Parathyroid adenoma (tissue), 2 donors: ENCODE data around the gene DPM2.
A peak's percentile ranks its signal among the peaks of the same experiment; 100 is the strongest.

Experiments
- H2AFZ ChIP-seq: fragments of 300-600 bp; sonication (generic); one replicate; pipeline ENCODE4 v1.7.0; 2017; ENCODE audit warnings: antibody characterized with exemption, mild to moderate bottlenecking
- H3K27ac ChIP-seq: fragments of 300-600 bp; sonication (generic); one replicate; pipeline ENCODE4 v1.7.0; 2017
- H3K27me3 ChIP-seq: fragments of 300-600 bp; sonication (generic); one replicate; pipeline ENCODE4 v1.7.0; 2017; ENCODE audit warnings: low read length; ENCODE audit not compliant: control insufficient read depth, insufficient read depth
- H3K36me3 ChIP-seq: fragments of 300-600 bp; sonication (generic); one replicate; pipeline ENCODE4 v1.7.0; 2017; ENCODE audit warnings: low read length; ENCODE audit not compliant: control insufficient read depth, insufficient read depth
- H3K4me1 ChIP-seq: fragments of 300-600 bp; sonication (generic); one replicate; pipeline ENCODE4 v1.7.0; 2017; ENCODE audit warnings: control low read depth
- H3K4me2 ChIP-seq: fragments of 300-600 bp; sonication (generic); one replicate; pipeline ENCODE4 v1.7.0; 2017; ENCODE audit warnings: low read length
- H3K4me3 ChIP-seq: fragments of 300-600 bp; sonication (generic); one replicate; pipeline ENCODE4 v1.7.0; 2017; ENCODE audit warnings: low read depth, low read length
- H3K79me2 ChIP-seq: fragments of 300-600 bp; sonication (generic); one replicate; pipeline ENCODE4 v1.7.0; 2017; ENCODE audit warnings: control low read depth
- H3K9ac ChIP-seq: fragments of 300-600 bp; sonication (generic); one replicate; pipeline ENCODE4 v1.7.0; 2017; ENCODE audit warnings: mild to moderate bottlenecking
- H3K9me3 ChIP-seq: fragments of 300-600 bp; sonication (generic); one replicate; pipeline ENCODE4 v1.7.0; 2017; ENCODE audit warnings: low read length; ENCODE audit not compliant: control insufficient read depth
- TF ChIP-seq, protein P1 (sequence below): fragments of 300-600 bp; sonication (generic); IDR thresholded peaks from one replicate; pipeline ENCODE4 v1.7.0; 2017; ENCODE audit warnings: antibody characterized with exemption, mild to moderate bottlenecking
- donor health status: primary hyperparathyroidism.

Gene DPM2

GRCh38 chr9:127979333-127980059, 41.8 kb upstream of the DPM2 start:
- TF ChIP-seq, protein P1, sequence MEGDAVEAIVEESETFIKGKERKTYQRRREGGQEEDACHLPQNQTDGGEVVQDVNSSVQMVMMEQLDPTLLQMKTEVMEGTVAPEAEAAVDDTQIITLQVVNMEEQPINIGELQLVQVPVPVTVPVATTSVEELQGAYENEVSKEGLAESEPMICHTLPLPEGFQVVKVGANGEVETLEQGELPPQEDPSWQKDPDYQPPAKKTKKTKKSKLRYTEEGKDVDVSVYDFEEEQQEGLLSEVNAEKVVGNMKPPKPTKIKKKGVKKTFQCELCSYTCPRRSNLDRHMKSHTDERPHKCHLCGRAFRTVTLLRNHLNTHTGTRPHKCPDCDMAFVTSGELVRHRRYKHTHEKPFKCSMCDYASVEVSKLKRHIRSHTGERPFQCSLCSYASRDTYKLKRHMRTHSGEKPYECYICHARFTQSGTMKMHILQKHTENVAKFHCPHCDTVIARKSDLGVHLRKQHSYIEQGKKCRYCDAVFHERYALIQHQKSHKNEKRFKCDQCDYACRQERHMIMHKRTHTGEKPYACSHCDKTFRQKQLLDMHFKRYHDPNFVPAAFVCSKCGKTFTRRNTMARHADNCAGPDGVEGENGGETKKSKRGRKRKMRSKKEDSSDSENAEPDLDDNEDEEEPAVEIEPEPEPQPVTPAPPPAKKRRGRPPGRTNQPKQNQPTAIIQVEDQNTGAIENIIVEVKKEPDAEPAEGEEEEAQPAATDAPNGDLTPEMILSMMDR, result no peak
- Histone ChIP-seq H3K9me3 (no peaks in the 10 kb centered on the region), H3K36me3 (no peaks in the 10 kb centered on the region), H3K27me3 (no peaks in the 10 kb centered on the region), H3K9ac (peak overlapping the region; percentile 53), H3K27ac (peak overlapping the region; percentile 83), H2AFZ (peak overlapping the region; percentile 46), H3K4me2 (peak overlapping the region; percentile 99), H3K79me2 (peaks cover 9% of the 10 kb centered on the region), H3K4me3 (peak overlapping the region; percentile 78), H3K4me1 (peaks cover 10% of the 10 kb centered on the region)

DNA sequence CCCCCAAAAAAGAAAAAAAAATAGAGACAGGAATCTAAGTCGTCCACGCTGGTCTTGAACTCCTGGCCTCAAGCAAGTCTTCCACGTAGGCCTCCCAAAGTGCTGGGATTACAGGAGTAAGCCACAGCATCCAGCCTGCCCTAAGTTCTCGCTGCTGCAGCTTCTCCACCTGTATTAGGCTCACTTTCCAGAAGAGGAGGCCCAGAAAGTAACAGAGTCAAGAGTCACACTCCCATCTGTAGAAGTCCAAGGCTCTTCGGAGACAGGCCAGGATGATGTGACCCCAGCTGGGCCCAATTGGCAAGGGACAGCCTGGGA, 41.3 kb upstream of the DPM2 start:
- H3K4me1 ChIP-seq, result peaks cover 10% of the 10 kb centered on the region
- H3K9ac ChIP-seq, result no peak overlapping the region
- no peaks in the 10 kb centered on the region for H3K36me3 ChIP-seq
- no peaks in the 10 kb centered on the region for H3K9me3 ChIP-seq
- no peaks in the 10 kb centered on the region for H3K27me3 ChIP-seq
- H3K4me3 ChIP-seq, result peak overlapping the region; percentile 78
- peak overlapping the region; percentile 83 for H3K27ac ChIP-seq
- H2AFZ ChIP-seq, result no peak overlapping the region
- peaks cover 9% of the 10 kb centered on the region for H3K79me2 ChIP-seq
- H3K4me2 ChIP-seq, result peak overlapping the region; percentile 99
- TF ChIP-seq, protein P1, result no peak

GRCh38 chr9:127977884-127978647, 40.4 kb upstream of the DPM2 start:
- no peaks in the 10 kb centered on the region for H3K9me3 ChIP-seq
- no peaks in the 10 kb centered on the region for H3K27me3 ChIP-seq
- peak overlapping the region; percentile 70 for H3K27ac ChIP-seq
- no peaks in the 10 kb centered on the region for H3K36me3 ChIP-seq
- H2AFZ ChIP-seq, result no peak overlapping the region
- peak overlapping the region; percentile 39 for H3K4me2 ChIP-seq
- peaks cover 17% of the 10 kb centered on the region for H3K4me1 ChIP-seq
- TF ChIP-seq, protein P1, result peak; percentile 6
- H3K79me2 ChIP-seq, result peaks cover 9% of the 10 kb centered on the region
- H3K4me3 ChIP-seq, result peak overlapping the region; percentile 21
- H3K9ac ChIP-seq, result no peak overlapping the region

- no peak overlapping the region for H3K9ac ChIP-seq
- no peaks in the 10 kb centered on the region for H3K9me3 ChIP-seq
- H3K4me1 ChIP-seq, result peaks cover 26% of the 10 kb centered on the region
- H2AFZ ChIP-seq, result no peak overlapping the region
- H3K4me3 ChIP-seq, result peak overlapping the region; percentile 21
- no peaks in the 10 kb centered on the region for H3K27me3 ChIP-seq
- no peaks in the 10 kb centered on the region for H3K36me3 ChIP-seq
- H3K79me2 ChIP-seq, result peaks cover 9% of the 10 kb centered on the region
- peak overlapping the region; percentile 39 for H3K4me2 ChIP-seq
- TF ChIP-seq, protein P1, result no peak
- H3K27ac ChIP-seq, result peak overlapping the region; percentile 70
These were observed 39.6 kb upstream of the DPM2 start for GRCh38 chr9:127977009-127977883.
